Muscle of leg (tissue), 11 donors: ENCODE results near the gene TLN1. TPM values are rescaled to one million over a fixed set of nuclear protein-coding genes. Genes with fewer than 3 reads are reported as not detected.

Experiments
- DNase-seq: peaks from one replicate; pipeline ENCODE4 v3.0.0; 2013
- H3K27ac ChIP-seq: one replicate; pipeline ENCODE4 v1.5.1; 2013; ENCODE audit warnings: mild to moderate bottlenecking, low read length, control low read depth
- H3K27me3 ChIP-seq: one replicate; pipeline ENCODE4 v1.6.1; 2013; ENCODE audit warnings: low read length; ENCODE audit not compliant: control insufficient read depth, insufficient read depth
- H3K36me3 ChIP-seq: one replicate; pipeline ENCODE4 v1.6.1; 2013; ENCODE audit warnings: low read length; ENCODE audit not compliant: control insufficient read depth, insufficient read depth
- H3K4me1 ChIP-seq: one replicate; pipeline ENCODE4 v1.6.1; 2013; ENCODE audit warnings: low read length; ENCODE audit not compliant: control insufficient read depth, insufficient read depth
- H3K4me3 ChIP-seq: one replicate; pipeline ENCODE4 v1.5.1; 2013; ENCODE audit warnings: low read length, control low read depth
- H3K9me3 ChIP-seq: replicated peaks from 2 replicates; pipeline ENCODE4 v1.6.1; 2013; ENCODE audit warnings: low read depth, low read length; ENCODE audit not compliant: control insufficient read depth
- WGBS: methylation state at CpG from one replicate; pipeline ENCODE4 v1.1.5; 2013; ENCODE audit warnings: missing lambda C conversion rate; ENCODE audit not compliant: insufficient coverage; 5-methylcytosine and 5-hydroxymethylcytosine counted together
- polyA plus RNA-seq, 8 donors: library from polyadenylated mRNA; unstranded; fragments of 120-200 nt; gene quantifications; one replicate each; pipeline versions ENCODE4 v1.2.1 to v1.2.3, GENCODE V29; 2013; ENCODE audit warnings: inconsistent platforms in 1 of 8, low replicate concordance in 1 of 8; ENCODE audit not compliant: insufficient read length in 8 of 8, insufficient read depth in 1 of 8
- total RNA-seq: library from RNA; stranded (reverse); fragments of 120-200 nt; gene quantifications from one replicate; pipeline ENCODE4 v1.2.4, GENCODE V29; 2013

The TLN1 gene
- total and polyA plus RNA-seq, 9 donors: 78.0 to 133 (median 115) TPM

DNA sequence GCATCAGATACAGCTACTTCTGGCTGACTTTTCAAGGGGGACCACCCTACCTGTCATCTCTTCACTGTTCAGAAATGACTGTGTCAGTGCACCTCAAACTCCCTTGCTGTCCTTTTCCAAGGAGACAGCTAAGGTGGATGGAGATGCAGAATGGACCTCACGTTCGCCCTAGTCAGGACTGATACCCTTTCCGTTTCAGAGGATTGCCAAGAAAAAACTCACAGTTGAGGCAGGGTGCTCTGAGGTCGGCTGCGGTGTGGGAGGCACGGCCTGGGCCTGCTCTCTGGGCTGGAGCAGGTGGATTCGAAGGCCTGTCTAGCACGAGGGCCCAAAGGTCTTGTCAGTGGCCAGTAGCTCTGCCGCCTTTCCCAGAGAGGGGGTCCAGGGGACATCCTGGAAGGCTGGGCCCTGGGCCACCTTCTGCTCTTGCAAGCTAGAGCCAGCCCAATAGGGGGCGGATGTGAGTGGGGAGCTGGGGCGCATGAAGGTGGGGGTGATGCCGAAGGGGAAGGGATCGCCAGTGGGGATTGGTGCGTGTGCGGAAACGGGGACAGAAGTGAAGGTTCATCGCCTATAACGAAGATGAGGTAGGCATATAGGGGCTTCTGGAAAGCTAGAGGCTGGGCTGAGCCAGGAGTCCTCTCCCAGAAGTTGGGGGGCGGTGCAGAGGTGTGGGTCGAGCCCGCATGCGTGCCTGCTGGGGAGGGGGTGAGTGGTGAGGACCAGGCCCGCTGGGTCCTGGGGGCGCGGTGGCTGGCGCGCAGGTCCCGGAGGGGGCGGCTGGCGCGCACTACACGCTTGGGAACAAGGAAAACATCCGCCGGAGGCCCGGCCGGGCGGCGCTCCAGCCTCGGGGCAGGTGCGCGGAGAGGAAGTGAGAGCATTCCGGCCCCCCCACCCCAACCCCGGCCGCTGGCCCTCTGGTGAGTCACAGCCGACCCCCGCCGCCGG lies 24.6 kb upstream of the TLN1 start:
- peaks cover 12% of the 10 kb centered on the region for H3K4me1 ChIP-seq
- peak; percentile 78 for DNase-seq
- WGBS: 23% methylated on average over 18 of the region's 48 CpGs
- no peaks in the 10 kb centered on the region for H3K9me3 ChIP-seq
- peak overlapping the region; percentile 91 for H3K27ac ChIP-seq
- peak overlapping the region; percentile 63 for H3K4me3 ChIP-seq
- H3K27me3 ChIP-seq: no peaks in the 10 kb centered on the region
- peaks cover 41% of the 10 kb centered on the region for H3K36me3 ChIP-seq

DNA sequence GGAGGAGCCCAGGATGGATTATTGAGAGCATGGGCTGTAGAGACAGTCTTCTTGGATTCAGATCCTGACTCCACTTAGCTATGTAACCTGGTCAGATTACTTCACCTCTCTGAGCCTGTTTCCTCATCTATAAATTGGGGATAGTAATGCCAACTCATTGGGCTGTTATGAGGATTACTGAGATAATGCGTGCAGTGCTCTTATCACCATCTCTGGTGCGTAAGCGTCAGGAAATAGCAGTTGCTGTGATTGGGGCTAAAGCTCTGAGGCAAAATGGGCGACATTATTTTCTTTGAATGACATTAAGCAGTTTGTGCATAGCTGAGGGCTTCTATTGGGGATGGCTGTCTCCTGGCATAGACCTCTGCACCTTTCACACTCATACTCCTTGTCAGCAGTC lies 23.1 kb upstream of the TLN1 start:
- peaks cover 56% of the 10 kb centered on the region for H3K36me3 ChIP-seq
- no peak for DNase-seq
- H3K27ac ChIP-seq: no peak overlapping the region
- WGBS: 78% methylated on average over 3 of the region's 4 CpGs
- no peaks in the 10 kb centered on the region for H3K9me3 ChIP-seq
- H3K4me3 ChIP-seq: no peak overlapping the region
- peaks cover 18% of the 10 kb centered on the region for H3K4me1 ChIP-seq
- no peaks in the 10 kb centered on the region for H3K27me3 ChIP-seq

- no CpG with 5 or more reads among the region's 3 CpGs for WGBS
- peaks cover 24% of the 10 kb centered on the region for H3K4me1 ChIP-seq
Measured at GRCh38 chr9:35754264-35754663, 22.3 kb upstream of the TLN1 start, which contains the start of gene MSMP. TSS of gene MSMP (minus strand) at chr9:35754276. CDS start at chr9:35754129, 147 bp downstream.

DNA sequence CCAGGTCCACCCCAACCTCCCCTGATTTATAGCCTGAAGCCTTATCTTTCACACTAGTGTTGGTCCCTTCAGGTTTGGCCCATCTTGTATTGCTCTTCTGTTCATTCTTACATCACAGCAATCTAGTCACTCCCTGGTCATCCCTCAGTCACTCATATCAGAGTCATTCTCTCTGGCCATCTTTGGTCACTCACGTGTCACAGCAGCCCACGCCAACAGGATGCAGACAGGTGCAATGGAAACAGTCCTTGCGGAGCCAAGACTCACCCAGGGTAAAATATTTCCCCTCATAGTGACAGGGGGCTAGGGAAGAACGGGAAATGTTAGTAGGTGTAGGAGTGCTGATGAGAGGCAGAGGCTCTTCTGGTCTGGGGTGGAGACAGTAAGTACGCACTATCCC lies 21.5 kb upstream of the TLN1 start:
- H3K27me3 ChIP-seq: no peaks in the 10 kb centered on the region
- no peak for DNase-seq
- H3K27ac ChIP-seq: no peak overlapping the region
- H3K36me3 ChIP-seq: peaks cover 56% of the 10 kb centered on the region
- H3K4me1 ChIP-seq: peaks cover 24% of the 10 kb centered on the region
- no peaks in the 10 kb centered on the region for H3K9me3 ChIP-seq
- no peak overlapping the region for H3K4me3 ChIP-seq
- WGBS: 100% methylated on average over 1 of the region's 5 CpGs

More at GRCh38 chr9:35754264-35754663, 22.3 kb upstream of the TLN1 start, which contains the start of gene MSMP:
- H3K27ac ChIP-seq: no peak within 1 kb of the TSS
- H3K36me3 ChIP-seq: peaks cover 56% of the 10 kb centered on the region
- DNase-seq: no peak
- H3K27me3 ChIP-seq: no peaks in the 10 kb centered on the region
- H3K9me3 ChIP-seq: no peaks in the 10 kb centered on the region
- H3K4me3 ChIP-seq: no peak within 1 kb of the TSS

GRCh38 chr9:35750256-35750531 lies 18.2 kb upstream of the TLN1 start:
- Histone ChIP-seq H3K27ac (no peak overlapping the region), H3K9me3 (no peaks in the 10 kb centered on the region), H3K27me3 (no peaks in the 10 kb centered on the region), H3K36me3 (peaks cover 58% of the 10 kb centered on the region), H3K4me1 (peaks cover 37% of the 10 kb centered on the region), H3K4me3 (no peak overlapping the region)
- 100% methylated on average over 1 of the region's 4 CpGs for WGBS
- no peak for DNase-seq

GRCh38 chr9:35749515-35750255 lies 17.7 kb upstream of the TLN1 start:
- Histone ChIP-seq H3K27me3 (no peaks in the 10 kb centered on the region), H3K9me3 (no peaks in the 10 kb centered on the region), H3K27ac (peak overlapping the region; percentile 92), H3K4me1 (peaks cover 37% of the 10 kb centered on the region), H3K4me3 (peak overlapping the region; percentile 97), H3K36me3 (peaks cover 59% of the 10 kb centered on the region)
- no peak for DNase-seq
- 0% methylated on average over 10 of the region's 19 CpGs for WGBS

DNA sequence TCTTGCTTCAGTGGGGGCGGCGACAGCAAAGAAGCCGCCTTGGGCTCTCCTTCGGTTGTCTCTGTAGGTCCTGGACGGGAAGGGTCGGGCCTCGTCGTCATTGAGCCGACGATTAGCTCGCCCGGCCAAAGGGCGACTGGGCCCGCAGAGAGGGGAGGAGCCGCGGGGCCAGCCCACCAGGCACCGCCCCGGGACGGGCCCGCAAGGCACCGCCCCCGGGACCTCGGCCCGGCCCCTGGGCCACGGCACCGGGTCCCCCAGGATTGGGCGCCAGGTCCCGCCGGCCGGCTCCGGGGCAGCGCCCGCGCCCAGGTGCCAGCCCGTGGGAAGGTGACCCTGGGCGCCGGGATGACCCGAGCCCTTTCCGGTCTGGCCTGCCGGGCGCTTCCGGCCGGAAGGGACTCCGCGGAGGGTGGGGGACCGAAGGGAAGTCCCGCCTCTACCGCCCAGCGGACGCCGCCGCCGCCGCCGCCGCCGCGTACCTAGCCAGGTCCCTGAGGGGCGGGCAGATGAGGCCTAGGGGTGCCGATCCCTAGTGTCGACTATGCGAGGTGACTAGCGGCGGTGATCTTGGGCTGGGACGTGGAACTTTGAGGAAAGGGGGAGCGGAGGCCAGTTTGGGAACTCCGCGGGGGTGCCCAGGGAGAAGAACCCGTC lies 17.0 kb upstream of the TLN1 start, which contains the start of the genes GBA2 and RGP1:
GBA2 (minus strand) TSS at position 371 of the 657 bp plus-strand sequence. CDS start 524 bp downstream, outside the sequence.
RGP1 (plus strand) TSS at position 430 of the 657 bp plus-strand sequence. CDS start 469 bp downstream, outside the sequence.
- peaks cover 37% of the 10 kb centered on the region for H3K4me1 ChIP-seq
- peak within 1 kb of the TSS; percentile 97 for H3K4me3 ChIP-seq
- H3K27ac ChIP-seq: peak within 1 kb of the TSS; percentile 92
- H3K27me3 ChIP-seq: no peaks in the 10 kb centered on the region
- DNase-seq: peak; percentile 86
- WGBS: 1% methylated on average over 68 of the region's 69 CpGs
- H3K9me3 ChIP-seq: no peaks in the 10 kb centered on the region
- H3K36me3 ChIP-seq: peaks cover 59% of the 10 kb centered on the region

DNA sequence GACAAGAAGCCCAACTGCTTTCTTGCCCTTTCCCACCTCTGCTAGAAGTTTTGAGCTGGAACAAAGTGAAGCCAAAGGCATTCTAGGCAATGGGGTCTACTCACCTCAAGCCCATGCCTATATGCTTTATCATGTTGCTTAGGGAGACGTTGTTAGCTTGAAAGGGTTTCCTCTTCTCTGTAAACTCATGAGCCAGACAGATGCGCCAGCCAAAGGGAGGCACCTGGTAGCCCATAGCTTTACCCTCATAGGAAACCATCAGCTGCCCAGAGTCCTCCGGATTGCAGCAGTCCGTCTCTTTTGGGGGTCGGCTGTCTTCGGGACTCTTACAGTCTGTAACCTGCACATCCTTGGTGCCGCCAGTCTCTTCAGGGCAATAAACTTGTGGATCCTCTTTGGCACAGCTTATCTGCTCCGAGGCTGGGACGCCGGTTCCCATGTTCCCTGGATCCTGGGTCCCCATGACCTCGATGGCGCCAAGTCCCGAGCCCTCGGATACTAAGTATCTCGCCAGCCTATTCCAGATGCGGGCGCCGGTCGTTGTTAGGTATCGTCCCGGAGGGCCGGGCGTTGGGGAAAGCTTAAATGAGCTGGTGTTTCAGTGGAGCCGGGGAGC lies 16.4 kb upstream of the TLN1 start:
- Histone ChIP-seq H3K27ac (peak overlapping the region; percentile 80), H3K27me3 (no peaks in the 10 kb centered on the region), H3K4me1 (peaks cover 37% of the 10 kb centered on the region), H3K9me3 (no peaks in the 10 kb centered on the region), H3K4me3 (peak overlapping the region; percentile 97), H3K36me3 (peaks cover 59% of the 10 kb centered on the region)
- WGBS: 2% methylated on average over 23 of the region's 24 CpGs
- DNase-seq: no peak

DNA sequence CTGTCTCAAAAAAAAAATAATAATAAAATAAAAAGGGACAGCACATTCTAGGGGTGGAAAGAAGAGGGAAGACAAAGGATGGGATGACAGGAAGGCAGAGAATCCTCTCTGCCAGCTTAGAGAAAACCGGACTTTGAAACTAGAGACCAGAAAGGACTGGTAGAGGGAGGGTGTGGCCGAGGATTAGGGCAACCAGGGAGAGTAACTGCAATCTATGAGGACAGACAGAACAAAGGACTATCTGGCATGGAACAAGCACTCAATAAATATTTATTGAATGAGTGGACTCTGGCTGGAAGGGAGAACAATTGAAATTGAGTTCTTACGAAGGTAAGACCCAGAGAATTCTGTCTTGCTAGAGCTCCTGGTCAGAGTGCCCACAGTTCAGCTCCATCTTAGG lies 14.6 kb upstream of the TLN1 start:
- WGBS: 55% methylated on average over 2 of the region's 3 CpGs
- no peaks in the 10 kb centered on the region for H3K9me3 ChIP-seq
- DNase-seq: no peak
- H3K27ac ChIP-seq: no peak overlapping the region
- H3K4me1 ChIP-seq: peaks cover 37% of the 10 kb centered on the region
- no peaks in the 10 kb centered on the region for H3K27me3 ChIP-seq
- peaks cover 54% of the 10 kb centered on the region for H3K36me3 ChIP-seq
- H3K4me3 ChIP-seq: peak overlapping the region; percentile 97
